Measurements from ENCODE around the gene ZC3HAV1.

- no peak for TF ChIP-seq CTCF (IDR thresholded peaks at IDR 0.05)
- TF ChIP-seq POLR2A (IDR thresholded peaks at IDR 0.05) = no peak
These were observed 43.2 kb downstream of the ZC3HAV1 start for GRCh38 chr7:139066315-139066714.
